ENCODE measurements around the gene PPIL1. TPM values are rescaled to one million over a fixed set of nuclear protein-coding genes. Genes with fewer than 3 reads are reported as not detected.

The PPIL1 gene
- total RNA-seq, 6 experiments from 2014 or later = 36.1 to 46.8 (median 39.6) TPM

GRCh38 chr6:36916126-36916525 lies 41.5 kb upstream of the PPIL1 start:
- H3K4me1 Mint-ChIP-seq (ENCODE audit: low read depth) = peaks cover 77% of the 10 kb centered on the region
- H3K4me3 Mint-ChIP-seq = no peak overlapping the region
- no peak for TF ChIP-seq CTCF (IDR thresholded peaks at IDR 0.05)
- H3K36me3 Mint-ChIP-seq (ENCODE audit: low read depth) = peaks cover 31% of the 10 kb centered on the region
- DNase-seq = no peak
- no peak overlapping the region for H3K27ac Mint-ChIP-seq
- no peaks in the 10 kb centered on the region for H3K9me3 Mint-ChIP-seq
- no peaks in the 10 kb centered on the region; the same call in 1 of the 2 replicates for H3K27me3 Mint-ChIP-seq (ENCODE audit: insufficient read depth)

GRCh38 chr6:36915599-36915998 lies 41.0 kb upstream of the PPIL1 start:
- Mint-ChIP-seq H3K4me1 (ENCODE audit: low read depth) (peaks cover 77% of the 10 kb centered on the region), H3K36me3 (ENCODE audit: low read depth) (peaks cover 30% of the 10 kb centered on the region), H3K27ac (no peak overlapping the region), H3K27me3 (ENCODE audit: insufficient read depth) (no peaks in the 10 kb centered on the region; the same call in 1 of the 2 replicates), H3K9me3 (no peaks in the 10 kb centered on the region), H3K4me3 (no peak overlapping the region)
- TF ChIP-seq CTCF (IDR thresholded peaks at IDR 0.05) = no peak
- DNase-seq = no peak

- DNase-seq = peak; percentile 53
- H3K9me3 Mint-ChIP-seq = no peaks in the 10 kb centered on the region
- no peaks in the 10 kb centered on the region; the same call in 1 of the 2 replicates for H3K27me3 Mint-ChIP-seq (ENCODE audit: insufficient read depth)
- no peak overlapping the region; the same call in 1 of the 2 replicates for H3K27ac Mint-ChIP-seq
- peaks cover 23% of the 10 kb centered on the region for H3K36me3 Mint-ChIP-seq (ENCODE audit: low read depth)
- H3K4me3 Mint-ChIP-seq = no peak overlapping the region
- peaks cover 69% of the 10 kb centered on the region for H3K4me1 Mint-ChIP-seq (ENCODE audit: low read depth)
- peak; percentile 73 for TF ChIP-seq CTCF (IDR thresholded peaks at IDR 0.05)
Measured at GRCh38 chr6:36914227-36914794, 39.7 kb upstream of the PPIL1 start.

GRCh38 chr6:36913082-36913481 lies 38.5 kb upstream of the PPIL1 start:
- Mint-ChIP-seq H3K4me1 (ENCODE audit: low read depth) (peaks cover 58% of the 10 kb centered on the region), H3K4me3 (peak overlapping the region; percentile 75), H3K27ac (peak overlapping the region; percentile 64), H3K27me3 (ENCODE audit: insufficient read depth) (no peaks in the 10 kb centered on the region; the same call in 1 of the 2 replicates), H3K9me3 (no peaks in the 10 kb centered on the region), H3K36me3 (ENCODE audit: low read depth) (peaks cover 26% of the 10 kb centered on the region)
- TF ChIP-seq CTCF (IDR thresholded peaks at IDR 0.05) = no peak
- DNase-seq = no peak

GRCh38 chr6:36912586-36912985 lies 38.0 kb upstream of the PPIL1 start:
- Mint-ChIP-seq H3K9me3 (no peaks in the 10 kb centered on the region), H3K4me1 (ENCODE audit: low read depth) (peaks cover 58% of the 10 kb centered on the region), H3K27ac (peak overlapping the region; percentile 64), H3K36me3 (ENCODE audit: low read depth) (peaks cover 30% of the 10 kb centered on the region), H3K27me3 (ENCODE audit: insufficient read depth) (no peaks in the 10 kb centered on the region; the same call in 1 of the 2 replicates), H3K4me3 (peak overlapping the region; percentile 75)
- peak; percentile 9; the same call in 1 of the 2 replicates for TF ChIP-seq CTCF (IDR thresholded peaks at IDR 0.05)
- DNase-seq = peak; percentile 90

Data from HFFc6 (cell line).